PFSK-1 (cell line): ENCODE results near the gene LRRC23.
A peak's percentile ranks its signal among the peaks of the same experiment; 100 is the strongest.

ENCODE experiments used
- FOXP2 ChIP-seq: optimal IDR thresholded peaks from 2 replicates; pipeline ENCODE3; 2011; ENCODE audit warnings: borderline replicate concordance, control low read depth, inconsistent platforms; ENCODE audit not compliant: insufficient read depth; ENCODE audit errors: extremely low read length, extremely low read depth
- POLR2AphosphoS5 ChIP-seq: IDR thresholded peaks from 2 replicates; pipeline ENCODE4 v1.6.1; 2012; ENCODE audit warnings: low read depth, mild to moderate bottlenecking, control low read depth, low read length, moderate library complexity
- SIN3A ChIP-seq: IDR thresholded peaks from 2 replicates; pipeline ENCODE4 v1.6.1; 2012; ENCODE audit warnings: mild to moderate bottlenecking, low read length, moderate library complexity, borderline replicate concordance; ENCODE audit not compliant: insufficient read depth
- TAF1 ChIP-seq: IDR thresholded peaks from 2 replicates; pipeline ENCODE4 v1.6.1; 2012; ENCODE audit warnings: low read length, control low read depth, borderline replicate concordance; ENCODE audit not compliant: insufficient read depth
- TF ChIP-seq, protein P1 (sequence below), 2 experiments: IDR thresholded peaks; 2 replicates each; pipeline versions ENCODE4 v1.6.1 to v1.8.0; 2011 to 2012; ENCODE audit warnings: low read depth in 2 of 2, low read length in 2 of 2, control low read depth in 1 of 2, inconsistent platforms in 1 of 2, mild to moderate bottlenecking in 1 of 2, moderate library complexity in 1 of 2; ENCODE audit not compliant: insufficient read depth in 1 of 2

The LRRC23 gene

DNA sequence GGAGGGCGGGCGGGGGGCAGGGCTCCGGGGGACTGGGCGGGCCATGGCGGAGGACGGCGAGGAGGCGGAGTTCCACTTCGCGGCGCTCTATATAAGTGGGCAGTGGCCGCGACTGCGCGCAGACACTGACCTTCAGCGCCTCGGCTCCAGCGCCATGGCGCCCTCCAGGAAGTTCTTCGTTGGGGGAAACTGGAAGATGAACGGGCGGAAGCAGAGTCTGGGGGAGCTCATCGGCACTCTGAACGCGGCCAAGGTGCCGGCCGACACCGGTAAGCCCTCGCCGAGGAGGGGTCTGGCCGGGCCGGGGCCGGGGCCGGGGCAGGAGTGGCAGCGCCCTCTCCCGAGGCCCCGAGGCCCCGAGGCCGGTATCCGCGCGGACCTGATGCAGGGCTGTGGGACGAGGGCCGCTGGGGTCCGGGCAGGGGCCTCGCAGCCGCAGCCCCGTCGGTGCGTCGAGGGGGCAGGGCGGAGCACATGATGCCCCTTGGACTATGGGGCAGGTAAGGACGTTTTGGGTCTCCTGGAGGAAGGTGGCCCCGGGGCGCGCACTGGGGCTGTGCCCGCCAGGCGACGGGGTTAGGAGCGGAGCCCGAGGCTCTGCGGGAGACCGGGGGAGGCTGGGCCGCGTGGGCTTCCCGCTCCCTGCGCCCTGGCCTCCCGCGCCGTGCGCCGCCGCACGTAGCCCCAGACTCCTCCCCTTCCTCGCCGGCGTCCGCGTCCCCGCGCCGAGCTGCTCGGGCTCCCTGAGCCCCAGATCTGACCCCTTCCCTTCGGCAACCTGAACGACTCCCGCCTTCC, 37.0 kb upstream of the LRRC23 start, which contains the start of gene TPI1:
Gene TPI1, plus strand, starts transcription at position 119 of the 798 bp plus-strand sequence. Its CDS starts 36 bp downstream, at position 155.
- TF ChIP-seq FOXP2 (no peak), TAF1 (peak; percentile 96; the same call in 1 of the 2 replicates), SIN3A (peak; percentile 38; the same call in 1 of the 2 replicates), POLR2AphosphoS5 (peak; percentile 97)
- TF ChIP-seq, protein P1, sequence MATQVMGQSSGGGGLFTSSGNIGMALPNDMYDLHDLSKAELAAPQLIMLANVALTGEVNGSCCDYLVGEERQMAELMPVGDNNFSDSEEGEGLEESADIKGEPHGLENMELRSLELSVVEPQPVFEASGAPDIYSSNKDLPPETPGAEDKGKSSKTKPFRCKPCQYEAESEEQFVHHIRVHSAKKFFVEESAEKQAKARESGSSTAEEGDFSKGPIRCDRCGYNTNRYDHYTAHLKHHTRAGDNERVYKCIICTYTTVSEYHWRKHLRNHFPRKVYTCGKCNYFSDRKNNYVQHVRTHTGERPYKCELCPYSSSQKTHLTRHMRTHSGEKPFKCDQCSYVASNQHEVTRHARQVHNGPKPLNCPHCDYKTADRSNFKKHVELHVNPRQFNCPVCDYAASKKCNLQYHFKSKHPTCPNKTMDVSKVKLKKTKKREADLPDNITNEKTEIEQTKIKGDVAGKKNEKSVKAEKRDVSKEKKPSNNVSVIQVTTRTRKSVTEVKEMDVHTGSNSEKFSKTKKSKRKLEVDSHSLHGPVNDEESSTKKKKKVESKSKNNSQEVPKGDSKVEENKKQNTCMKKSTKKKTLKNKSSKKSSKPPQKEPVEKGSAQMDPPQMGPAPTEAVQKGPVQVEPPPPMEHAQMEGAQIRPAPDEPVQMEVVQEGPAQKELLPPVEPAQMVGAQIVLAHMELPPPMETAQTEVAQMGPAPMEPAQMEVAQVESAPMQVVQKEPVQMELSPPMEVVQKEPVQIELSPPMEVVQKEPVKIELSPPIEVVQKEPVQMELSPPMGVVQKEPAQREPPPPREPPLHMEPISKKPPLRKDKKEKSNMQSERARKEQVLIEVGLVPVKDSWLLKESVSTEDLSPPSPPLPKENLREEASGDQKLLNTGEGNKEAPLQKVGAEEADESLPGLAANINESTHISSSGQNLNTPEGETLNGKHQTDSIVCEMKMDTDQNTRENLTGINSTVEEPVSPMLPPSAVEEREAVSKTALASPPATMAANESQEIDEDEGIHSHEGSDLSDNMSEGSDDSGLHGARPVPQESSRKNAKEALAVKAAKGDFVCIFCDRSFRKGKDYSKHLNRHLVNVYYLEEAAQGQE (IDR thresholded peaks at IDR 0.05; ENCODE audit: insufficient read depth in 1 of 2, low read depth in 2 of 2, low read length in 2 of 2): peak; percentile 21 to 44; a peak in 1 of 4 replicates

DNA sequence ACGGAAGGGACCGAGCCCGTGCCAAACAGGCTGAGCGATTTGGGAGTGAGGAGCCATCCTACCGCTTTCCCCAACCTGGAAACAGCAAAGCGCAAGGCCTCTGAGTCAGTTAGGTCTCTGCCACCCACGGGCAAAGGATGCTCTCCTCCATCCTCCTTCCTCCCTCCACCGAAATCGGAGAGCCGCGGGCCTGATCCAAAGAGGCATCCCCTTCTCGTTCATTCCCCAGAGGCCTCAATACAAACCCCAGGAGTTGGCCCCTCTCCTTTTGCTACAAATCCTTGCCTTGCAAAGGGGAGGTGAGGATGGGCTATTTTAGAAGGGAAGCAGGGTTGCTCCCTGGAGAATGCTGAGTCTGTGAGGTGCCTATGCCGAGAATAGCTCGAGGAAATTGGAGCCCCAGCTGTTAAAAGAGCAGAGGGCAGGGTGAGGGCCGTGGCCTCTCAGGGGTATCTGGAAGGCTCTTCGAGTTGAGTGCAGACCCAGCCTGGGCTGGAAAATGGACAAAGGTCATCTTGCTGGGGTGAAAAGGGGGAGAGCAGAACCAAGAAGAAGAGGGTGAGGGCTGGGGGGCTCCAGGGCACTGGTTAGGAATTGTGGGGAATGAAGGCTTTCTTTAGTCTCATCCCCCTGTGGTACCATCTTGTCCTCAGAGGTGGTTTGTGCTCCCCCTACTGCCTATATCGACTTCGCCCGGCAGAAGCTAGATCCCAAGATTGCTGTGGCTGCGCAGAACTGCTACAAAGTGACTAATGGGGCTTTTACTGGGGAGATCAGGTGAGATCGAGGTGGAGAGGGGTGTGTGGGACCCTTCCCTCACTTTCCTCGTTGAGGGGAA, 36.2 kb upstream of the LRRC23 start:
- TF ChIP-seq FOXP2 (no peak), POLR2AphosphoS5 (no peak), TAF1 (no peak)

DNA sequence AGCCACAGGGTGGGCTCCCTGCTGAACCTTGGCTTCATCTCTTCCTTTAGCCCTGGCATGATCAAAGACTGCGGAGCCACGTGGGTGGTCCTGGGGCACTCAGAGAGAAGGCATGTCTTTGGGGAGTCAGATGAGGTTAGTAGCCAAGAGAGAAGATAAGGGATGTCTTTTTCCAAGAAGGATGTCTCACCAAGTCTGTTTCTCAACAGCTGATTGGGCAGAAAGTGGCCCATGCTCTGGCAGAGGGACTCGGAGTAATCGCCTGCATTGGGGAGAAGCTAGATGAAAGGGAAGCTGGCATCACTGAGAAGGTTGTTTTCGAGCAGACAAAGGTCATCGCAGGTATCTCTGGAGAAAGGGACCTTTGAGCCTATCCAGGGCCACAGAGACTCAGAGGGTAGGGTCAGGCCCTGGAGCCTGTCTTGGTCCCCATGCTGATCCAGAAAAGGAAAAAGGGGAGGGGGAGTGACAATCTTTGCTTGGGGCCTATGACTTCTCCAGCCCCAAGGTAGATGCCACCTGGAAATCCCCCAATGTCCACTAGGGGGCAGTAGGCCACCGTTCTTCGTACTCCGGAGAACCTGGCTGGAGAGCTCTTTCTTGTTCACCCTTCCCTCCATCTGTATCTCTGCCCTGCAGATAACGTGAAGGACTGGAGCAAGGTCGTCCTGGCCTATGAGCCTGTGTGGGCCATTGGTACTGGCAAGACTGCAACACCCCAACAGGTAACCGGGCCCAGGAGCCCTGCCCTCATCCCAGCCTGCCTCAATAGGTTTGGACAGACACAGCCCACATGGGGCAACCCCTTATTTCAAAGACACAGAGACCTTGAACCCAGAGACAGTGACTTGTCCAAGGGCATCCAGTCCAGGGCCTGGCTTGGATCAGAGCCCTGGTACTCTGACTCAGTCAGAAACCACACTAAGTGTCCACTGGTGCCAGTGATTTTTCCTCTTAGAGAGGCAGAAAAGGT, 35.3 kb upstream of the LRRC23 start:
- TF ChIP-seq, protein P1 (IDR thresholded peaks at IDR 0.05; ENCODE audit: insufficient read depth in 1 of 2, low read depth in 2 of 2, low read length in 2 of 2): no peak
- TF ChIP-seq FOXP2 (no peak), TAF1 (no peak), SIN3A (no peak), POLR2AphosphoS5 (no peak)

DNA sequence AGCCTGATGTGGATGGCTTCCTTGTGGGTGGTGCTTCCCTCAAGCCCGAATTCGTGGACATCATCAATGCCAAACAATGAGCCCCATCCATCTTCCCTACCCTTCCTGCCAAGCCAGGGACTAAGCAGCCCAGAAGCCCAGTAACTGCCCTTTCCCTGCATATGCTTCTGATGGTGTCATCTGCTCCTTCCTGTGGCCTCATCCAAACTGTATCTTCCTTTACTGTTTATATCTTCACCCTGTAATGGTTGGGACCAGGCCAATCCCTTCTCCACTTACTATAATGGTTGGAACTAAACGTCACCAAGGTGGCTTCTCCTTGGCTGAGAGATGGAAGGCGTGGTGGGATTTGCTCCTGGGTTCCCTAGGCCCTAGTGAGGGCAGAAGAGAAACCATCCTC, 34.3 kb upstream of the LRRC23 start:
- TF ChIP-seq POLR2AphosphoS5: peak; percentile 50; the same call in 1 of the 2 replicates

DNA sequence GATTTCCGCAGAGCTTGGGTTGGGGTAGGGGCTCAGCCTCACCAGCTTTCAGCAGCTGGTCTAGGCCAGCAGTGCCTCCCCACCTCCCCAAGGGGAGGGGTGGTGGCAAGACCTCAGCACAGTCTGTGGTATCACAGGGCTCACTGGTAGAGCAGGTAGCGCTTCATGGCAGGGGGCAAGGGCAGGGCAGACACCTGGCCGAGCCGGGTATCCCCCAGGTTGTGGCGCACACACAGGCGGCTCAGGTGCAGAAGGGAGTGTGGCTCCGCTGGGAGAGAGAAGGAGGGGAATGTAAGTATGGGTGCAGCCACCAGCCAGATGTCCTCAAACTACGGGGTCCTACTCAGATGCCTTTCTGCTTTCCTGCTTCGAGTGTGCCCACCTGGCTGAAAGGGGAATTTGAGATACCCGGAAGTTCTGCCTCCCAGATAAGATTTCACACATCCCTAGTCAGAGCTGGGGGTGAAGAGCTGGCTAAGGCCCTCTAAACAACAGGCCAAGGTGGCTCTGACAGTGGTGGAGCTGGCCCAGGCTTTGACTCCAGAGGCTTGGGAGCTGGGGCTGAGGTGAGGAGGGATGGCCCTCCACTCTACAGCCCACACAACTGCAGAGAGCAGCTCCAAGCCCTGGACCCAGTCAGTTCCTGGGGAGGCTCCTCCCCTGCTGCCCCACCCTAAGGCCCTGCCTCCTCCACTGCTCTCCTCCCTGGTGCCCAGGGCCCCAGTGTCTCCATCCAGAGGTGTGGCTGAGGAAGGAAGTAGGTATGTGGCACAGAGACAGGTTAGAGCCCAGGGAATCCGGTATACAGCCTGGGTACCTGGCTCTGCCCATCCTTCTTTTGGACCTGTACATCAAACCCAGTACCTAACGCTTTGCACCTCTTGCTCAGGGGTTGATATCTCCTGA, 33.3 kb upstream of the LRRC23 start:
- TF ChIP-seq POLR2AphosphoS5: peak; percentile 83
- TF ChIP-seq FOXP2: no peak
